ENCODE measurements around the gene SH3TC1. TPM values are rescaled to one million over a fixed set of nuclear protein-coding genes. Genes with fewer than 3 reads are reported as not detected.

Gene SH3TC1
- total and polyA plus RNA-seq, 9 donors, result 1.1 to 34.5 (median 5.4) TPM

- Histone ChIP-seq H3K9me3 (no peaks in the 10 kb centered on the region), H3K4me1 (ENCODE audit: insufficient read depth) (peaks cover 12% of the 10 kb centered on the region), H3K27me3 (no peaks in the 10 kb centered on the region), H3K36me3 (no peaks in the 10 kb centered on the region), H3K27ac (no peak overlapping the region), H3K4me3 (no peak overlapping the region)
- WGBS, 3 donors, result 73 to 76% (median 75%) methylated on average over 30 of the region's 30 CpGs
- intact Hi-C loops (cut with DNase I), result no loop called here
- DNase-seq, result no peak
- TF ChIP-seq EP300 (IDR thresholded peaks at IDR 0.05) (no peak), CTCF (IDR thresholded peaks at IDR 0.05) (no peak), POLR2A (IDR thresholded peaks at IDR 0.05) (no peak)
Measured at GRCh38 chr4:8200302-8200975, 1.3 kb downstream of the SH3TC1 start.

DNA sequence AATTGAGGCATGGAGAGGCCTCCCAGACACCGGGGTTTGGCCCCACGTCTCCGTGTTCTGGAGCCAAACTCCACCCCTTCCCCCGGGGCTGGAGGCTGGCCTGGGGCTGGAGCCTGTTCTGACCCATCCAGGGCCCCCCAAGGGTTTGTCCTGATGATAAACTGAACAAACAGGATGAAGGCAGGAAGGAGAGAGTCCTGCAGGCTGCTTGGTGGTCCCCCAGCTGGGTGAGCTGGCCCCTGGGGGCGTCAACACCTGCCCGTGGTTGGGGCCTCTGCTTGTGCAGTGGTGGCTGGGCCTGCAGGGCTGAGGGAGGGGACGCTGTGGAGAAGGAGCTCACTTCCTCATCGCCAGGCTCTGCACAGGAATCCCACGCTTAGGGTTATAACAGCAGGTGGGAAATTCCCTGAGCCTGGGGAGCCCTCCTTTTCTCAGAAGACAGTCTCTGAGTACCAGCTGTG is 2.3 kb downstream of the SH3TC1 start:
- Histone ChIP-seq H3K4me3 (no peak overlapping the region), H3K9me3 (no peaks in the 10 kb centered on the region), H3K36me3 (no peaks in the 10 kb centered on the region), H3K4me1 (ENCODE audit: insufficient read depth) (peaks cover 12% of the 10 kb centered on the region), H3K27me3 (no peaks in the 10 kb centered on the region), H3K27ac (no peak overlapping the region)
- 59 to 70% (median 70%) methylated on average over 9 of the region's 9 CpGs for WGBS, 3 donors
- no peak for DNase-seq
- intact Hi-C loops (cut with DNase I), result no loop called here
- no peak for TF ChIP-seq EP300 (IDR thresholded peaks at IDR 0.05)
- TF ChIP-seq CTCF (IDR thresholded peaks at IDR 0.05), result no peak
- TF ChIP-seq POLR2A (IDR thresholded peaks at IDR 0.05), result no peak

GRCh38 chr4:8202108-8203051 is 3.3 kb downstream of the SH3TC1 start:
- H3K4me3 ChIP-seq, result no peak overlapping the region
- intact Hi-C loops (cut with DNase I), result no loop called here
- WGBS, 3 donors, result 84 to 87% (median 84%) methylated on average over 21 of the region's 21 CpGs
- H3K9me3 ChIP-seq, result no peaks in the 10 kb centered on the region
- no peaks in the 10 kb centered on the region for H3K36me3 ChIP-seq
- no peak for TF ChIP-seq EP300 (IDR thresholded peaks at IDR 0.05)
- TF ChIP-seq POLR2A (IDR thresholded peaks at IDR 0.05), result no peak
- TF ChIP-seq CTCF (IDR thresholded peaks at IDR 0.05), result no peak
- no peak overlapping the region for H3K27ac ChIP-seq
- H3K4me1 ChIP-seq (ENCODE audit: insufficient read depth), result peaks cover 12% of the 10 kb centered on the region
- DNase-seq, result no peak
- no peaks in the 10 kb centered on the region for H3K27me3 ChIP-seq

GRCh38 chr4:8203052-8203401 is 3.9 kb downstream of the SH3TC1 start:
- DNase-seq, result no peak
- intact Hi-C loops (cut with DNase I), result no loop called here
- WGBS, 3 donors, result 76 to 89% (median 88%) methylated on average over 7 of the region's 7 CpGs

More at GRCh38 chr4:8203052-8203401, 3.9 kb downstream of the SH3TC1 start:
- Histone ChIP-seq H3K4me3 (no peak overlapping the region), H3K4me1 (ENCODE audit: insufficient read depth) (peaks cover 12% of the 10 kb centered on the region), H3K27me3 (no peaks in the 10 kb centered on the region), H3K9me3 (no peaks in the 10 kb centered on the region), H3K36me3 (no peaks in the 10 kb centered on the region), H3K27ac (no peak overlapping the region)
- TF ChIP-seq CTCF (IDR thresholded peaks at IDR 0.05) (no peak), POLR2A (IDR thresholded peaks at IDR 0.05) (no peak), EP300 (IDR thresholded peaks at IDR 0.05) (no peak)
